Left ventricle myocardium superior (tissue), 1 donor: Measurements from ENCODE around the gene THBS4. TPM values are rescaled to one million over a fixed set of nuclear protein-coding genes. Genes with fewer than 3 reads are reported as not detected.

Source experiments
- total RNA-seq: library from RNA; stranded (reverse); fragmentation: NEBNext Ultra II Directional; extraction: Animal tissue kit (Norgen Biotek cat#: 25700); gene quantifications from one replicate; pipeline ENCODE4 v1.2.1, GENCODE V29; 2021
- donor health status: DM: no; HTN: yes; CAD: no; lungs with severe emphysema.

THBS4 gene
- total RNA-seq, 1 donor from 2014 or later, result 29.5 TPM

Other genes starting within 250 kb of the THBS4 start
- gene MTX3, start 44.1 kb upstream of the THBS4 start, total RNA-seq, result 10.6 TPM
- 13.7 TPM for gene SERINC5, start 220.7 kb downstream of the THBS4 start, total RNA-seq